ENCODE measurements around the gene OR7A10. TPM values are rescaled to one million over a fixed set of nuclear protein-coding genes. Genes with fewer than 3 reads are reported as not detected.

The OR7A10 gene
- total RNA-seq, 1 donor from 2014 or later = not detected

DNA sequence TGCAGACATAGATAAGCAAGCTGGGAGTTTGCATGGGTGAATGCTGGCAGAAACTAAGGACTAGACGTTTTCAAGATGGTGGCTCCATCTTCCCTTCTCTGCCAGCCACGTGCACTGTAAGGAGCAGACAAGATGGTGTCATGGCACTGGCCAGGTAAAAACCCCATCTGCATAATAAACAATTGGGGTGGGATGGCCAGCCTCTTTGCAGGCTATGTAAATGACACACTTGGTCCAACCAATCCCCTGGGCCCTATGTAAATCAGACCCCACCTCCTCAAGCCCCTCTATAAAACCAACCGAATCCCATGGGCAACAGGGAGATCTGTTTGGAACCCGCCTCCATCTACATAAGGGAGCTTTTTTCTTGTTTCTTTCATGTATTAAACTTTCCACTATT is 11.3 kb downstream of the OR7A10 start:
- H3K4me3 ChIP-seq = no peak overlapping the region
- no peak for DNase-seq (ENCODE audit: extremely low spot score in 2 of 2)
- no peaks in the 10 kb centered on the region for H3K4me1 ChIP-seq
- TF ChIP-seq, protein P1, sequence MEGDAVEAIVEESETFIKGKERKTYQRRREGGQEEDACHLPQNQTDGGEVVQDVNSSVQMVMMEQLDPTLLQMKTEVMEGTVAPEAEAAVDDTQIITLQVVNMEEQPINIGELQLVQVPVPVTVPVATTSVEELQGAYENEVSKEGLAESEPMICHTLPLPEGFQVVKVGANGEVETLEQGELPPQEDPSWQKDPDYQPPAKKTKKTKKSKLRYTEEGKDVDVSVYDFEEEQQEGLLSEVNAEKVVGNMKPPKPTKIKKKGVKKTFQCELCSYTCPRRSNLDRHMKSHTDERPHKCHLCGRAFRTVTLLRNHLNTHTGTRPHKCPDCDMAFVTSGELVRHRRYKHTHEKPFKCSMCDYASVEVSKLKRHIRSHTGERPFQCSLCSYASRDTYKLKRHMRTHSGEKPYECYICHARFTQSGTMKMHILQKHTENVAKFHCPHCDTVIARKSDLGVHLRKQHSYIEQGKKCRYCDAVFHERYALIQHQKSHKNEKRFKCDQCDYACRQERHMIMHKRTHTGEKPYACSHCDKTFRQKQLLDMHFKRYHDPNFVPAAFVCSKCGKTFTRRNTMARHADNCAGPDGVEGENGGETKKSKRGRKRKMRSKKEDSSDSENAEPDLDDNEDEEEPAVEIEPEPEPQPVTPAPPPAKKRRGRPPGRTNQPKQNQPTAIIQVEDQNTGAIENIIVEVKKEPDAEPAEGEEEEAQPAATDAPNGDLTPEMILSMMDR (IDR thresholded peaks at IDR 0.05) = no peak
- TF ChIP-seq POLR2A (IDR thresholded peaks at IDR 0.05) = no peak
- TF ChIP-seq POLR2AphosphoS5 (IDR thresholded peaks at IDR 0.05; ENCODE audit: insufficient read depth in 1 of 2, low read depth in 1 of 2) = no peak
- H3K36me3 ChIP-seq = no peaks in the 10 kb centered on the region
- intact Hi-C loops (cut with DNase I) = no loop called here
- no peaks in the 10 kb centered on the region for H3K9me3 ChIP-seq
- no peak overlapping the region for H3K27ac ChIP-seq
- no peaks in the 10 kb centered on the region for H3K27me3 ChIP-seq

DNA sequence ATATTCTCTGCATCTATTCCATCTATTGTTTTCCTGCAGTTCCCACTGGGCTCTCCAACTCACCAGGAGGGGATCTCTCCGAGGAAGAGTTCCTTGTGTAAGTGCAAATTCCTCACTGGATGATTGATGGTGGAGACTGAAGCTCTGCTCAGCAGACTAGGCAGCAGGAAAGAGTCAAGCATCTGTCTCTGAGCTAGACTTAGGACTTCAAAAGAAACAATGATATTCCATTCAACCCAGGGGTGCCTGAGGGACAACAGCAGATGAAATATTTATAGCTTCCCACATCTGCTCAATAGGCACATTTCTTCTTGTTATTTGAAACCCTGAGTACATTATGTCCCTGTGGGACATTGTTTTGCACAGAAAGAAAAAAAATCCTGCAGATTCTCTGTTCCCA is 13.7 kb downstream of the OR7A10 start, which contains the start of the genes OR7A5 and OR7C1:
Gene OR7A5, minus strand, starts transcription at position 175 of the 400 bp plus-strand sequence. CDS start 6,944 bp downstream, outside the sequence.
Gene OR7C1, minus strand, starts transcription at position 175 of the 400 bp plus-strand sequence. CDS start 35,049 bp downstream, outside the sequence.
- TF ChIP-seq, protein P1 (IDR thresholded peaks at IDR 0.05) = no peak
- TF ChIP-seq POLR2AphosphoS5 (IDR thresholded peaks at IDR 0.05; ENCODE audit: insufficient read depth in 1 of 2, low read depth in 1 of 2) = peak in 1 of 2 donors; percentile 83
- Histone ChIP-seq H3K27me3 (no peaks in the 10 kb centered on the region), H3K4me3 (peak within 1 kb of the TSS in 1 of 2 donors; percentile 21), H3K36me3 (no peaks in the 10 kb centered on the region), H3K4me1 (no peaks in the 10 kb centered on the region), H3K9me3 (no peaks in the 10 kb centered on the region), H3K27ac (peak within 1 kb of the TSS; percentile 25)
- DNase-seq (ENCODE audit: extremely low spot score in 2 of 2) = no peak
- intact Hi-C loops (cut with DNase I) = no loop called here

DNA sequence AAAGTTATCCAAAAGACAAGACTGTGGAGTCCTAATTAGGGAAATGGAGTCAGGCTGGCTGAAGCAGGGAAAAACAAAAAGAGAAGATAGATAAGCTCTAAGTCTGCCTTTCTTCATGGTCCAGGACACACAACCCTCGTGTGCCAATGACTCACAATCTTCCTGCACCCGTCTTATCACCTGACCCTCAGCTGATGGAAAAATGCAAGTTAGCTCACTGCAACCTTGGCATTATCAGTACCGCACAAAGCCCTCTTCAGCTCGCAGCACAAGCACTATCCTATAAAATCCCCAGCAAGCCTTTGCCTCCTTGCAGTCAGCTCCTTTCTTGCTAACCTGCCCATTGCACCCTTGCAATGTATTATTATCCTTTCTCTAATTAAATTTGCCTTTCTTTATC is 18.0 kb downstream of the OR7A10 start:
- TF ChIP-seq POLR2AphosphoS5 (IDR thresholded peaks at IDR 0.05; ENCODE audit: insufficient read depth in 1 of 2, low read depth in 1 of 2) (no peak), POLR2A (IDR thresholded peaks at IDR 0.05) (no peak)
- TF ChIP-seq, protein P1 (IDR thresholded peaks at IDR 0.05) = no peak
- intact Hi-C loops (cut with DNase I) = no loop called here
- DNase-seq (ENCODE audit: extremely low spot score in 2 of 2) = no peak
- no peaks in the 10 kb centered on the region for H3K4me1 ChIP-seq
- no peaks in the 10 kb centered on the region for H3K27me3 ChIP-seq
- H3K27ac ChIP-seq = no peak overlapping the region
- H3K36me3 ChIP-seq = no peaks in the 10 kb centered on the region
- H3K4me3 ChIP-seq = no peak overlapping the region
- no peaks in the 10 kb centered on the region for H3K9me3 ChIP-seq

DNA sequence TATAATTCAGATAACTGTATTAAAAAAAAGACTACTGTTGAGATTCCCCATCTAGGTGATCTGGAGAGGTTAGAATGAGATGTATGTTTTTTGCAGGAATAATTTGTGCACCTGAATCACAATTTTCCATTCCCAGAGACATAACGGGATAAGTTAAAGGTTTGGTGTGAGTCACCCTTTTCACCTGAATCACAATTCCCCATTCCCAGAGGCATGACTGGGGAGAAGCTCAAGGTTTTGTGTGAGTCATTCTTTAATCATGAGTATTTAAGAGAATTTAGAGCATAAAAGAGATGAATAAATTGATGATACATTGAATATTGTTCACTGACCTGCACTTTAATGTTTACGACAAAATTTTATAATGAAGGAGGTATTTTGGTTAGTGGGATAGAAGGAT is 22.7 kb downstream of the OR7A10 start:
- Histone ChIP-seq H3K9me3 (no peaks in the 10 kb centered on the region), H3K4me3 (no peak overlapping the region), H3K36me3 (no peaks in the 10 kb centered on the region), H3K27me3 (no peaks in the 10 kb centered on the region), H3K27ac (no peak overlapping the region), H3K4me1 (no peaks in the 10 kb centered on the region)
- TF ChIP-seq, protein P1 (IDR thresholded peaks at IDR 0.05) = no peak
- TF ChIP-seq POLR2A (IDR thresholded peaks at IDR 0.05) (no peak), POLR2AphosphoS5 (IDR thresholded peaks at IDR 0.05; ENCODE audit: insufficient read depth in 1 of 2, low read depth in 1 of 2) (peak in 1 of 2 donors; percentile 10)
- intact Hi-C loops (cut with DNase I) = no loop called here
- DNase-seq (ENCODE audit: extremely low spot score in 2 of 2) = no peak

DNA sequence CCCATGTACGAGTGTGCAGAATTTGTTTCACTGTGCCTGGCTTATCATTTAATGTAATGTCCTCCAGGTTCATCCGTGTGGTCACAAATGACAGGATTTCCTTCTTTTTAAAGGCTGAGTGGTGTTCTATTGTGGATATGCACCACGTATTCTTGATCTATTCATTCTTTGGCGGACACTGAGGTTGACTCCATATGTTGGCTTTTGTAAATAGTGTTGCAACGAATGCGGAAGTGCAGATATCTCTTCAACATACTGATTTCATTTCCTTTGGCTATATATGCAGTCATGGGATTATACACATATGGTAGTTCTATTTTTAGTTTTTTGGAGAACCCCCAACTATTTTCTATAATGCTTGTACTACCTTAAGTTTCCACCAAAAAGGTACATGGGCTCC is 26.8 kb downstream of the OR7A10 start:
- intact Hi-C loops (cut with DNase I) = no loop called here
- H3K4me3 ChIP-seq = no peak overlapping the region
- no peak for DNase-seq (ENCODE audit: extremely low spot score in 2 of 2)
- no peaks in the 10 kb centered on the region for H3K27me3 ChIP-seq
- no peaks in the 10 kb centered on the region for H3K9me3 ChIP-seq
- no peaks in the 10 kb centered on the region for H3K4me1 ChIP-seq
- no peak overlapping the region for H3K27ac ChIP-seq
- TF ChIP-seq, protein P1 (IDR thresholded peaks at IDR 0.05) = no peak
- TF ChIP-seq POLR2A (IDR thresholded peaks at IDR 0.05) (no peak), POLR2AphosphoS5 (IDR thresholded peaks at IDR 0.05; ENCODE audit: insufficient read depth in 1 of 2, low read depth in 1 of 2) (no peak)
- H3K36me3 ChIP-seq = no peaks in the 10 kb centered on the region
